ENCODE results near the gene NT5C.

NT5C gene

GRCh38 chr17:75153780-75154194 lies 22.2 kb upstream of the NT5C start:
- TF ChIP-seq, protein P1, sequence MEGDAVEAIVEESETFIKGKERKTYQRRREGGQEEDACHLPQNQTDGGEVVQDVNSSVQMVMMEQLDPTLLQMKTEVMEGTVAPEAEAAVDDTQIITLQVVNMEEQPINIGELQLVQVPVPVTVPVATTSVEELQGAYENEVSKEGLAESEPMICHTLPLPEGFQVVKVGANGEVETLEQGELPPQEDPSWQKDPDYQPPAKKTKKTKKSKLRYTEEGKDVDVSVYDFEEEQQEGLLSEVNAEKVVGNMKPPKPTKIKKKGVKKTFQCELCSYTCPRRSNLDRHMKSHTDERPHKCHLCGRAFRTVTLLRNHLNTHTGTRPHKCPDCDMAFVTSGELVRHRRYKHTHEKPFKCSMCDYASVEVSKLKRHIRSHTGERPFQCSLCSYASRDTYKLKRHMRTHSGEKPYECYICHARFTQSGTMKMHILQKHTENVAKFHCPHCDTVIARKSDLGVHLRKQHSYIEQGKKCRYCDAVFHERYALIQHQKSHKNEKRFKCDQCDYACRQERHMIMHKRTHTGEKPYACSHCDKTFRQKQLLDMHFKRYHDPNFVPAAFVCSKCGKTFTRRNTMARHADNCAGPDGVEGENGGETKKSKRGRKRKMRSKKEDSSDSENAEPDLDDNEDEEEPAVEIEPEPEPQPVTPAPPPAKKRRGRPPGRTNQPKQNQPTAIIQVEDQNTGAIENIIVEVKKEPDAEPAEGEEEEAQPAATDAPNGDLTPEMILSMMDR (IDR thresholded peaks at IDR 0.05; ENCODE audit: poor library complexity, severe bottlenecking) = no peak
- H3K9me3 ChIP-seq (ENCODE audit: severe bottlenecking) = no peaks in the 10 kb centered on the region
- H3K27ac ChIP-seq (ENCODE audit: poor library complexity, severe bottlenecking) = peak overlapping the region; percentile 88
- no peak for ATAC-seq (ENCODE audit: low read depth)
- H3K27me3 ChIP-seq (ENCODE audit: insufficient read depth, poor library complexity, severe bottlenecking) = no peaks in the 10 kb centered on the region
- DNase-seq (ENCODE audit: low spot score) = peak; percentile 62
- peaks cover 28% of the 10 kb centered on the region for H3K4me1 ChIP-seq (ENCODE audit: insufficient read depth, poor library complexity, severe bottlenecking)
- peaks cover 29% of the 10 kb centered on the region for H3K36me3 ChIP-seq (ENCODE audit: low read depth)
- peak overlapping the region; percentile 92 for H3K4me3 ChIP-seq (ENCODE audit: severe bottlenecking)

DNA sequence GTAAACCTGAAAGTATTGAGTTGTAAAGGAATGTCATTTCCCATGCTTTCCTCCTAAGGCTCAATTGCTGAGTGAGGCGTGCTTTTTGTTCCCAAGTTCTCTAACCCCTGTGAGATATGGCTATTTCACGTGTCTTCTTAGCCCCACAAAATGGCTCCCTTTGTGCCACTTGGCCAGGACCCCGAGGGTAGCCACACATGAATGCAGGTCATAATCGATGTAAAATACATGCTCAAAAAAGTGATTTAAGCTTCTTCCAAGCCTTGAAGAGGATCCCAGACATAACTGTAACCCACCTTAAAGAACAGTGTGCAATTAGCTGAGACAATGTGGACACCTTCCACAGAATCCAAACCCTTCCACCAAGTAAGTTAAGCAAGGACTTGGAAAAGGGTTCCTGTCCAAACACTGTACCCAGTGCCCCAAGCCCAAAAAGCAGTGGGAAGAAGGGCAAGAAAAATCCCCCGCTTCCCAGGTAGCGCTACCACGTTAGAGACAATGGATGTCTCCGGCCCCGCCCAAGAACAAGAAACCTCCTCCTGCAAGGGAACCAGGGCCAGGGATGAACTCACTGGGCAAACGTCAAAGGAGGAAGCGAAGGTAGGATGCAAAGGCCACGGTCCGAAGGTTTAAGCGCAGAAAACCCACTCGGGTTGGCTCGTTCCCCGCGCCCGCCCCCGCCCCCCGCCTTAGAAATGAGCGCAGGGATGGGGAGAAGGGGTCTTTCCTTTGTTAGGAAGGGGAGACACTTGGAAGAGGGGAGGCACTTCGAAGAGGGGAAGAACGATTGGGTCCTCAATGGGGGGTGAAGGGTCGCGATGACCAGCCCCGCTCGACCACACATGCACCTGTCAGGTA lies 21.6 kb upstream of the NT5C start:
- peak; percentile 49 for ATAC-seq (ENCODE audit: low read depth)
- peak; percentile 66 for DNase-seq (ENCODE audit: low spot score)
- no peaks in the 10 kb centered on the region for H3K27me3 ChIP-seq (ENCODE audit: insufficient read depth, poor library complexity, severe bottlenecking)
- TF ChIP-seq, protein P1 (IDR thresholded peaks at IDR 0.05; ENCODE audit: poor library complexity, severe bottlenecking) = no peak
- H3K27ac ChIP-seq (ENCODE audit: poor library complexity, severe bottlenecking) = peak overlapping the region; percentile 88
- H3K4me1 ChIP-seq (ENCODE audit: insufficient read depth, poor library complexity, severe bottlenecking) = peaks cover 22% of the 10 kb centered on the region
- no peaks in the 10 kb centered on the region for H3K9me3 ChIP-seq (ENCODE audit: severe bottlenecking)
- peak overlapping the region; percentile 92 for H3K4me3 ChIP-seq (ENCODE audit: severe bottlenecking)
- peaks cover 36% of the 10 kb centered on the region for H3K36me3 ChIP-seq (ENCODE audit: low read depth)

- peak overlapping the region; percentile 92 for H3K4me3 ChIP-seq (ENCODE audit: severe bottlenecking)
- H3K4me1 ChIP-seq (ENCODE audit: insufficient read depth, poor library complexity, severe bottlenecking) = peaks cover 22% of the 10 kb centered on the region
- H3K36me3 ChIP-seq (ENCODE audit: low read depth) = peaks cover 42% of the 10 kb centered on the region
- ATAC-seq (ENCODE audit: low read depth) = no peak
- no peaks in the 10 kb centered on the region for H3K27me3 ChIP-seq (ENCODE audit: insufficient read depth, poor library complexity, severe bottlenecking)
- no peaks in the 10 kb centered on the region for H3K9me3 ChIP-seq (ENCODE audit: severe bottlenecking)
- no peak for DNase-seq (ENCODE audit: low spot score)
- peak overlapping the region; percentile 88 for H3K27ac ChIP-seq (ENCODE audit: poor library complexity, severe bottlenecking)
- TF ChIP-seq, protein P1 (IDR thresholded peaks at IDR 0.05; ENCODE audit: poor library complexity, severe bottlenecking) = no peak
Observed at GRCh38 chr17:75152523-75152921, 21.0 kb upstream of the NT5C start.

DNA sequence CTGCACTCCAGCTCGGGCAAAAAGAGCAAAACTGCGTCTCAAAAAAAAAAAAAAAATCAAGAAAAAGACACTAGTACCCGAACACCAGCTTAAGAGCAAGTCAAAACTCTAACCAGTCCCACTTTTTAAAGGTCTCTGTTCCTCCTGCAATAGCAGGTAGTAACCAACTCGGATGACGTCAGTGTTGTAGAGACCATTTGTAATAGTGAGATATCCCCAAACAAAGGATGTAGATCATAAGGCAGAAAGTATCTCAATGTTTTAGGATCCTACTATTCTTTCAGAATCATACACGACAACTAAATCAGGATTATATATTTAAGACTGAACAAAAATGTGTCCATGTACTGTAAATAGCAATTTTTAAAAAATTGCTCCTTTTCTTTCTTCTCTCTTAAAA lies 20.4 kb upstream of the NT5C start:
- Histone ChIP-seq H3K27me3 (ENCODE audit: insufficient read depth, poor library complexity, severe bottlenecking) (no peaks in the 10 kb centered on the region), H3K9me3 (ENCODE audit: severe bottlenecking) (no peaks in the 10 kb centered on the region), H3K4me1 (ENCODE audit: insufficient read depth, poor library complexity, severe bottlenecking) (peaks cover 22% of the 10 kb centered on the region), H3K27ac (ENCODE audit: poor library complexity, severe bottlenecking) (peak overlapping the region; percentile 88), H3K36me3 (ENCODE audit: low read depth) (peaks cover 48% of the 10 kb centered on the region), H3K4me3 (ENCODE audit: severe bottlenecking) (peak overlapping the region; percentile 92)
- ATAC-seq (ENCODE audit: low read depth) (no peak), DNase-seq (ENCODE audit: low spot score) (no peak)
- TF ChIP-seq, protein P1 (IDR thresholded peaks at IDR 0.05; ENCODE audit: poor library complexity, severe bottlenecking) = no peak
